SK-N-SH (cell line): Measurements from ENCODE around the gene DCAF8L2.

Source experiments
- ELF1 ChIP-seq: IDR thresholded peaks from 2 replicates; pipeline ENCODE4 v1.4.0; 2012
- EP300 ChIP-seq, 2 experiments: IDR thresholded peaks; 2 replicates each; pipeline versions ENCODE4 v1.4.0 to v1.6.1; 2012; ENCODE audit warnings: borderline replicate concordance in 1 of 2, low read depth in 1 of 2, low read length in 1 of 2
- GABPA ChIP-seq: IDR thresholded peaks from 2 replicates; pipeline ENCODE4 v1.4.0; 2012; ENCODE audit warnings: low read depth, mild to moderate bottlenecking
- GATA2 ChIP-seq: sonication (generic); formaldehyde crosslinking; IDR thresholded peaks from 2 replicates; pipeline ENCODE4 v1.5.0; 2020; ENCODE audit warnings: mild to moderate bottlenecking, missing genetic modification reagents
- JUND ChIP-seq: IDR thresholded peaks from 2 replicates; pipeline ENCODE4 v1.4.0; 2012
- MXI1 ChIP-seq: IDR thresholded peaks from 2 replicates; pipeline ENCODE4 v1.6.1; 2012; ENCODE audit warnings: mild to moderate bottlenecking, low read depth, low read length, improper control_type of control experiment
- NRF1 ChIP-seq: IDR thresholded peaks from 2 replicates; pipeline ENCODE4 v1.6.1; 2012; ENCODE audit warnings: low read depth, mild to moderate bottlenecking, low read length
- POLR2AphosphoS5 ChIP-seq: IDR thresholded peaks from 2 replicates; pipeline ENCODE4 v1.6.1; 2012; ENCODE audit warnings: low read depth, low read length
- RFX5 ChIP-seq: IDR thresholded peaks from 2 replicates; pipeline ENCODE4 v1.6.1; 2012; ENCODE audit warnings: mild to moderate bottlenecking, improper control_type of control experiment, low read length
- TF ChIP-seq, protein P1 (sequence below): IDR thresholded peaks from 2 replicates; pipeline ENCODE4 v1.4.0; 2012; ENCODE audit warnings: low read depth, borderline replicate concordance
- TF ChIP-seq, protein P2 (sequence below): fragments of 200-600 bp; sonication (generic); IDR thresholded peaks from 2 replicates; pipeline ENCODE4 v1.6.1; 2017; ENCODE audit warnings: antibody characterized with exemption, mild to moderate bottlenecking, moderate library complexity
- TF ChIP-seq, protein P3 (sequence below): IDR thresholded peaks from 2 replicates; pipeline ENCODE4 v1.6.1; 2012; ENCODE audit warnings: mild to moderate bottlenecking, low read depth, low read length, moderate library complexity

DNA sequence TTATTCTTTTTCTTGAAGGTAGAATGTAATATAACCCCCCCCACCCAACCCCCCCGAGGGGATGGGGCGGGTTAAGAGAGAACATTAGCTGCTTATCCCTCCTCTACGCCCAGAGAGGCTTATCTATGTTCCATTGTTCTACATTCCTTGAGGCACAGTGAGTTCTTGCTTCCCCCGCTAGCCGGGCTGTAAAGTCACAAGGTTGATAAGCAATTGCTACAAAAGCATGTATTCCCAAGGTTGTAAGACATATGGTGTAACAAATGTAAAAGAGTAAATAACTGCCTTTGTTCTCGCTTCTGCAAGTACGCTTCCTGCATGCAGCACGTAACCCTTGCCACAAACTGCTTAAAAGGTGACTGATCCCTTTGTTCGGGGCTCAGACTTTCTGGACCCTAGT, 8.2 kb downstream of the DCAF8L2 start:
- TF ChIP-seq POLR2AphosphoS5, result no peak
- no peak for TF ChIP-seq RFX5
- no peak for TF ChIP-seq EP300 (IDR thresholded peaks at IDR 0.05; ENCODE audit: borderline replicate concordance in 1 of 2, low read depth in 1 of 2, low read length in 1 of 2)
- no peak for TF ChIP-seq GABPA
- TF ChIP-seq, protein P1, sequence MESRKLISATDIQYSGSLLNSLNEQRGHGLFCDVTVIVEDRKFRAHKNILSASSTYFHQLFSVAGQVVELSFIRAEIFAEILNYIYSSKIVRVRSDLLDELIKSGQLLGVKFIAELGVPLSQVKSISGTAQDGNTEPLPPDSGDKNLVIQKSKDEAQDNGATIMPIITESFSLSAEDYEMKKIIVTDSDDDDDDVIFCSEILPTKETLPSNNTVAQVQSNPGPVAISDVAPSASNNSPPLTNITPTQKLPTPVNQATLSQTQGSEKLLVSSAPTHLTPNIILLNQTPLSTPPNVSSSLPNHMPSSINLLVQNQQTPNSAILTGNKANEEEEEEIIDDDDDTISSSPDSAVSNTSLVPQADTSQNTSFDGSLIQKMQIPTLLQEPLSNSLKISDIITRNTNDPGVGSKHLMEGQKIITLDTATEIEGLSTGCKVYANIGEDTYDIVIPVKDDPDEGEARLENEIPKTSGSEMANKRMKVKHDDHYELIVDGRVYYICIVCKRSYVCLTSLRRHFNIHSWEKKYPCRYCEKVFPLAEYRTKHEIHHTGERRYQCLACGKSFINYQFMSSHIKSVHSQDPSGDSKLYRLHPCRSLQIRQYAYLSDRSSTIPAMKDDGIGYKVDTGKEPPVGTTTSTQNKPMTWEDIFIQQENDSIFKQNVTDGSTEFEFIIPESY, result no peak
- no peak for TF ChIP-seq ELF1
- TF ChIP-seq, protein P2, sequence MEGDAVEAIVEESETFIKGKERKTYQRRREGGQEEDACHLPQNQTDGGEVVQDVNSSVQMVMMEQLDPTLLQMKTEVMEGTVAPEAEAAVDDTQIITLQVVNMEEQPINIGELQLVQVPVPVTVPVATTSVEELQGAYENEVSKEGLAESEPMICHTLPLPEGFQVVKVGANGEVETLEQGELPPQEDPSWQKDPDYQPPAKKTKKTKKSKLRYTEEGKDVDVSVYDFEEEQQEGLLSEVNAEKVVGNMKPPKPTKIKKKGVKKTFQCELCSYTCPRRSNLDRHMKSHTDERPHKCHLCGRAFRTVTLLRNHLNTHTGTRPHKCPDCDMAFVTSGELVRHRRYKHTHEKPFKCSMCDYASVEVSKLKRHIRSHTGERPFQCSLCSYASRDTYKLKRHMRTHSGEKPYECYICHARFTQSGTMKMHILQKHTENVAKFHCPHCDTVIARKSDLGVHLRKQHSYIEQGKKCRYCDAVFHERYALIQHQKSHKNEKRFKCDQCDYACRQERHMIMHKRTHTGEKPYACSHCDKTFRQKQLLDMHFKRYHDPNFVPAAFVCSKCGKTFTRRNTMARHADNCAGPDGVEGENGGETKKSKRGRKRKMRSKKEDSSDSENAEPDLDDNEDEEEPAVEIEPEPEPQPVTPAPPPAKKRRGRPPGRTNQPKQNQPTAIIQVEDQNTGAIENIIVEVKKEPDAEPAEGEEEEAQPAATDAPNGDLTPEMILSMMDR, result no peak
- no peak for TF ChIP-seq NRF1
- TF ChIP-seq, protein P3, sequence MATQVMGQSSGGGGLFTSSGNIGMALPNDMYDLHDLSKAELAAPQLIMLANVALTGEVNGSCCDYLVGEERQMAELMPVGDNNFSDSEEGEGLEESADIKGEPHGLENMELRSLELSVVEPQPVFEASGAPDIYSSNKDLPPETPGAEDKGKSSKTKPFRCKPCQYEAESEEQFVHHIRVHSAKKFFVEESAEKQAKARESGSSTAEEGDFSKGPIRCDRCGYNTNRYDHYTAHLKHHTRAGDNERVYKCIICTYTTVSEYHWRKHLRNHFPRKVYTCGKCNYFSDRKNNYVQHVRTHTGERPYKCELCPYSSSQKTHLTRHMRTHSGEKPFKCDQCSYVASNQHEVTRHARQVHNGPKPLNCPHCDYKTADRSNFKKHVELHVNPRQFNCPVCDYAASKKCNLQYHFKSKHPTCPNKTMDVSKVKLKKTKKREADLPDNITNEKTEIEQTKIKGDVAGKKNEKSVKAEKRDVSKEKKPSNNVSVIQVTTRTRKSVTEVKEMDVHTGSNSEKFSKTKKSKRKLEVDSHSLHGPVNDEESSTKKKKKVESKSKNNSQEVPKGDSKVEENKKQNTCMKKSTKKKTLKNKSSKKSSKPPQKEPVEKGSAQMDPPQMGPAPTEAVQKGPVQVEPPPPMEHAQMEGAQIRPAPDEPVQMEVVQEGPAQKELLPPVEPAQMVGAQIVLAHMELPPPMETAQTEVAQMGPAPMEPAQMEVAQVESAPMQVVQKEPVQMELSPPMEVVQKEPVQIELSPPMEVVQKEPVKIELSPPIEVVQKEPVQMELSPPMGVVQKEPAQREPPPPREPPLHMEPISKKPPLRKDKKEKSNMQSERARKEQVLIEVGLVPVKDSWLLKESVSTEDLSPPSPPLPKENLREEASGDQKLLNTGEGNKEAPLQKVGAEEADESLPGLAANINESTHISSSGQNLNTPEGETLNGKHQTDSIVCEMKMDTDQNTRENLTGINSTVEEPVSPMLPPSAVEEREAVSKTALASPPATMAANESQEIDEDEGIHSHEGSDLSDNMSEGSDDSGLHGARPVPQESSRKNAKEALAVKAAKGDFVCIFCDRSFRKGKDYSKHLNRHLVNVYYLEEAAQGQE, result no peak
- no peak for TF ChIP-seq GATA2
- TF ChIP-seq JUND, result no peak
- no peak for TF ChIP-seq MXI1
